ENCODE results near the gene RGS12.
A peak's percentile ranks its signal among the peaks of the same experiment; 100 is the strongest.

RGS12 gene

DNA sequence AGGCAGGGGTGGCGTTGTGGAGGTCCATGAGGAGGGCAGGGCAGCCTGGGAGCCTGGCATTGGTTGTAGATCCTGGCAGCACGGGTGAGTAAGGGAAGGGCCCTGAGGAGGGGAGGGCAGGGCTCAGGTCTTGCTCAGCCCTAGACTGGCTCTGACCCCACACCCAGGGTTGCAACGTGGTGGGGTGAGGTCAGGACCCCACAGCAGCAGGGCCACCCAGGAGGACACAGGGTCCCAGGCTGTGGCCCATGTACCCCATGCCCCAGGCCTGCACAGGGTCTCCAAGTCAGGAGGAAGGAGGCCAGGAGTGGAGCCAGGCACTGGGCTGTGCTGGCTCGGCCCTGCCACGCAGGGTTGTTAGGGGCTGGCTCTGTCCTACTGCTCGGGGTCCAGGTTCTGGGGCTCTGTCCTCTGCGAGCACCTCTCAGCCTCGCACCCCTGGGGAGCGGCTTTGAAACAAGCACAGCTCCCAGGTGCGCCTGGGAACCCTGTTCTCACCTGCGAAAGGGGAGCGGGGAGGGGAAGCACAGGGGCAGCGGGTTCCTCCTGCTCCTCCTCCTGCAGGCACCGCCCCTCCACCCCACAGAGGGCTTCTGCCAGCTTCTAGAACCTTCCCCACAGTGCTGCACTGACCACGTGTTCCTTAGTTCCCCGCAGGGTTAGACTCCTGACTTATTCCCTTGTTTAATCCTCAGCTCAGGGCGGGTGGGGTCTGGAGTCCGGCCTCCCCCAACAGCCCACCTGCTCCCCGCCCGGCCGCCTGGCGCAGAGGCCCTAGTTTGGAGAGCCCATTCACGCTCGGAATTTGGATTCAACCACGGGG, 23.5 kb upstream of the RGS12 start:
- intact Hi-C loops (cut with DNase I) = no loop called here
- peak in 9 of 42 donors; percentile 8 to 43 (median 18) for DNase-seq

DNA sequence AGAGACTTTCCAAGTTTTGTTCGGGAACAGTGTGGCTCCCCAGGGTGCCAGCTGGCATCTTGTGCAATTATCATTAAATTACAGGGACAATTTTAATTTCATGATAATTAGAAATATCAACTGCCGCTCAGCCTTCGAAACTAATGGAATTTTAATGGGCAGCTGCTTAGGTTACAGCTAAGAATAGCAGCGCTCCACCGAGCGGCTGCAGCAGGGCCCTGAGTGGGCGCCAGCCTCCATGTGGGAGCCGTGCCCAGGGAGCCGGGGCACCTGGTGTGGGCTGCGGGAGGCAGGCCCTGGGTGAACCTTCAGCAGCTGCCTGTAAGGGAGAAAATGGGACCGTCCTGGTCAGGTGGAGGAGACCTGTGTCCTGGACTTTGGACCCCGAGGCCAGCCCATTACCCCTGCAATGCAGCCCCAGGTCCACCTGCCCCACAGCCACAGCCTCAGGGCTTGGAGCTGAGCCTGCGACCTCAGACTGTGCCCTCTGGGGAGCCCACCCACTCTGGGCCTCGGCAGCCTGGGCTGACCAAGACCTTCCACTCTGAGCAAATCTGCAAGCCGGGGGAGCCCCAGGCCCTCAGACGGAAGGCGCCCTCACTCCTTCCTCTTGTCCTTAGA, 22.7 kb upstream of the RGS12 start:
- peak in 19 of 42 donors; percentile 11 to 65 (median 48) for DNase-seq
- intact Hi-C loops (cut with DNase I) = no loop called here

GRCh38 chr4:3271131-3271530, 21.7 kb upstream of the RGS12 start:
- intact Hi-C loops (cut with DNase I) = no loop called here
- peak in 7 of 42 donors; percentile 0 to 39 (median 8) for DNase-seq

DNA sequence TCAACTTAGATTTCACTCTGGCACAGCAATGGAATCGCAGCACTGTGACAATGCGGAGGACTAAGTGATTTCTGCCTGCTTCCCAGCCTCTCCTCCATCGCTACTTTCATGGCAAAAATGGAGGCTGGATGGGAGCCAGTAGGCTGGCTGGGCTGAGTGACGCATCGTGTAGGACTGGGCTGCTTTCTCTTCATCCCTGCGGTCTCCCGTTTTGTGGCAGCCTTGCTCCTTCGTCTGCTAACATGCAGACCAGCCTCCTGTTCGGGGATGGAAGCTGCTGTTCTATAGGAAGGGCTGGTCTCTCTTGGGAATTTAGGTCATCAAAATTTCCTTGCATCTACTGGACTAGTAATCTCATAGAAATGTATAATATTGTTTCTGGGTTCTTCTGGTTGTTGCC, 15.8 kb upstream of the RGS12 start:
- DNase-seq = peak in 33 of 42 donors; percentile 17 to 84 (median 54)
- intact Hi-C loops (cut with DNase I) = no loop called here

GRCh38 chr4:3280466-3280865, 12.4 kb upstream of the RGS12 start:
- peak in 5 of 42 donors; percentile 2 to 22 (median 10) for DNase-seq
- intact Hi-C loops (cut with DNase I) = no loop called here

DNA sequence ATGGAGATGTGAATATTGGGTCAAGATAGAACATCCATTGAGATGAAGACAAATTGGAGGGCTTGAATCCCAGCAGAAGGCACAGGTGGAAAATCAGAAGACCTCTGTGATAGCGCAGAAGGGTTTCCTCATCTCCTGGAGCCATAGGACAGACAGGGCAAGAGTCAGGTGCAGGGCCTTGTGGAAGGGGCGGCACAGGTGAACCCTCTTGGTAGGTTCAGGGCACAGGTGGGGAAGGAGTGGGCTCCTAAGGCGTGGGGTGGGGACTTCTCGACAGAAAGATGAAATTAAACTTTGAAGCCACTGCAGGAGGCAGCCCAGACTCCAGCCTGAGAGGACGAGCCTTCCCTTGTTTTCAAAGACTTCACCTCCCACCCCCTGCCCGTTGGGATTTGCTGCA, 9.3 kb upstream of the RGS12 start:
- DNase-seq = peak in 2 of 42 donors; percentile 0 to 7
- intact Hi-C loops (cut with DNase I) = no loop called here

DNA sequence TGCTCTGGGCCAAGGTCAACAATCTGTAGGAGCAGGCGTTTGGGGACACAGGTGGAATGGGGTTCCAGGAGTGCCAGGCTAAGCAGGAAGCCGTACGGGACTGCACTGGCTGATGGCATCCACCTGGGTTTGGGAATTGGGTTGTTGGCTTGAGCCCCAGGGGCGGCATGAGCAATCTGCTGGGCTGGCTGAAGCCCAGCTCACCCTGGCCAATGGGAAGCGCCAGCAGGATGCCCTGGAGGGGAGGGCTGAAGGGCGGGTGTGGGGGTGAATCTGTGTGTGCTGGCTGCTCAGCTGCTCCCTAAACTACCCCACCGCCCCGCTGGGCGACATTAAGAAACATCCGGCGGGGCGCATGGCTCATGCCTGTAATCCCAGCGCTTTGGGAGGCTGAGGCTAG, 8.9 kb upstream of the RGS12 start:
- peak in 11 of 42 donors; percentile 3 to 37 (median 19) for DNase-seq
- intact Hi-C loops (cut with DNase I) = no loop called here

- intact Hi-C loops (cut with DNase I) = no loop called here
- peak in 7 of 42 donors; percentile 5 to 23 (median 12) for DNase-seq
These were observed 7.9 kb upstream of the RGS12 start for GRCh38 chr4:3284734-3285557.

GRCh38 chr4:3285558-3286334, 7.1 kb upstream of the RGS12 start:
- peak in 17 of 42 donors; percentile 2 to 46 (median 37) for DNase-seq
- intact Hi-C loops (cut with DNase I) = no loop called here

DNA sequence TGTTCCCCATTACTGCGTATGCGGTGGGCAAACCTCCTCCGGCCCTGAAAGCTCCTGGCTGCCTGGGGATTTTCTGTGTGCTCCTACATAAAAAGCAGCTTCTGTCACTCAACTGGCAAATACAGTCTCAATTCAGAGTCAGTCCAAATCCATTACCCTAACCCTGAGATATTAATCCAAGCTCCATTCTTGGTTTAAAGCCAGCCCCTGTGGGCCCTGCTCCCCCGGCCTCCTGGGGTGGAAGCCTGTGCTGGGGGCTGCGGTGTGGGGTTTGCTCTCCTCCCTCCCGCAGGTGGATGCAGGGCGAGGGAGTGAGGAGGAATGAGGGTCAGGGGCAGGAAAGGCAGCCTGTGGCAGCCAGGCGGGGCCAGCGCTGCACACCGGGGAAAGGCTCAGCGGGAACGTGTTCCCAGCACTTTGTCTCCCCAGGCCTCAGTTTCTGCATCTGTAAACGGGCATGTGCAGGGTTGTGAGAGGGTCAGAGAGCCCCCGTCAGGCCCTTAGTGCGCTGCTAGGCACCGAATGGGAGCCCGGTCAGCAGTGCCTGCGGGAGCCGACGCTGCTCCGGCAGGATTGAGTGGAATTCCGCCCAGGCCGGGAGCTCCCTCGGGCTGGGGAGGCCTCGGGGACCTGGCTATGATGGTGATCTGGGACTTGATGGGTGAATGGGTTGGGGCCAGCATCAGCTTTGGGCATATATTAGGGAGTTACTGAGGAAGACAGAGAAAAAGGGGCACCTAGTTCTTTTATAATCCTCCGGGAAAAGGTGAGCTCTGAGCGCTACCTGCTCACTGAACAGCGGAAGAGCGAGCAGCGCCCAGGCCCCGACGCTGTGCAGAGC, 6.3 kb upstream of the RGS12 start:
- intact Hi-C loops (cut with DNase I) = no loop called here
- peak in 10 of 42 donors; percentile 4 to 63 (median 14) for DNase-seq

DNA sequence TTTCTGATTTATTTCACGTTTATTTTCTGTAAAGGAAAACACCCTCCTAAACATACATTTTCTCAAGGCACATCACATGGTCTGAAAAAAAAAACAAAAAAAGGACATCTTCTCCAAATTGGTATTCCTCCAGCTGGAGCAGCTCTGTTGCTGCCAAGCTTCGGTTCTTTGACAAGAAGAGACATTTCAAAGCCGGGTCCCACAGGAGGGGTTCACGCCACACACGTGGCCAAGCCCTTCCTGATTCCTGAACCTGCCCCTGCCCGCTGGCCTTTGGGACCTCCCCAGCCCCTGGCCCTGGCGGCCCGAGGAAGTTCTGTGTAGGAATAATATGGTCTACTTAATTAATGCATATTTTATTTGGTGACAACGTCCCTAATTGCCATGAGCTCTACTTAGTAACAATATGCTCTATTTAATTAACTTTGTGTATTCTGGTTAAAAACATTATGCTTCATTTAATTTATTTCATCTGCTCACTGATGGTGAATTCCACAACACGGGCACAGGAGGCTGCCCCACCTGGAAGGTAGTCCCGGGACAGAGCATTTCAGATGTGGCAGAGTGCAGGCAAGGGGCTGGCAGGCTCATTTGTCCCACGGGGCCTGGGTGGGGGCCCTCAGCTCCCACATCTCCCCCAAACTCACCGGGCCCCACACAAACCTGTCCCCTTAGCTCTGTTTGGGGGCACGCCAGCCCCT, 5.4 kb upstream of the RGS12 start:
- peak in 8 of 42 donors; percentile 12 to 36 (median 18) for DNase-seq
- intact Hi-C loops (cut with DNase I) = no loop called here

DNA sequence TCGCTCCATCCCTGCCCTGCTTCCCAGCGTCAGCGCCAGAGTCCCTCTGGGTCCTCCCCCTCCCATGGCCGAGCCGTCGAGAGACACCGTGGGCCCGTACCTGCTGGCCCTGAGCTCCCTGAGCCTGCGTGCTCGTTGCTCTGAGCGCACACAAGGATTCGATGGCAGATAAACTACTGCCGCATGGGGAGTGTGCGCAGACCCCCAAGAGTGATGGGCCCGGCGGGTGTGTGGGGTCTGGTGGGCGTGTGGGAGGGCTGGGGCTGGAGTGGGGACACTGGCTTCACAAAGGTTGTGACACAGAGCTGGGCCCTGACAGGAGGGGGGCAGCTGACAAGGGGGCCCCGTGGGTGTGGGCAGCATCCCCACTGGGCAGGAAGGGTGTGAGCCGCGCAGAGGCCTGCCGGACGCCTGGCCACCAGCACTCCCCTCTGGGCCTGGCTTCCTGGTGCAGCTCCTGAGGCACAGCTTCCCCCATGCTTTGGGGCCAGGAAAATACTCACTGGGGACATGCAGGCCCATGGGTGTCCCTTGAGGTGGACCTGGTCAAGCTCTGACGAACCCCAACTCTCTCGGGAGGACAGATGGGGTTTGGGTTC, 4.8 kb upstream of the RGS12 start:
- DNase-seq = peak in 5 of 42 donors; percentile 10 to 36 (median 11)
- intact Hi-C loops (cut with DNase I) = no loop called here

DNA sequence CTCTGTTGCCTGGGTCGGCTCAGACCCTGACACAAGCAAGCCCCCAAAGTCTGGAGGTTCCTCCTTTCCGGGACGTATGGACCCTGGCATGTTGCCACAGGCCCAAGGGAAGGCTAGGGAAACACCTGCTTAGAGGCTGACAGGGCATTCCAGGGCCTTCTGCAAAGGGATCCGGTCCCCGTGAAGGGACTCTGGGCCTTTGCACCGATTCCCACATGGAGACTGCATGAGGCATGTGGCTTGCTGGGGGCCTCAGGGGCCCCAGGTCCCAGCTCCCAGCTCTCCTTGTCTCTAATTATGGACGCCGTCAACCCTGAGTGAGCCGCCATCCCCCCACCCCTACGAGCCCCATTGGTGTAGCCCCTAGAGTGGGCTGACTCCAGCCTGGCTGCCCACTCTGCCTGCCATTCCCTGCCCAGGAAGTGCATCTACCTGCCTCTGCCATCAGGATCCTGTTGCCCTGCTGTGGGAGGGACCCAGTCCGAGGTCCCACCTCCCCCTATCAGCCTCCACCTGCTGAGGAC, 4.2 kb upstream of the RGS12 start:
- peak in 8 of 42 donors; percentile 4 to 43 (median 14) for DNase-seq
- intact Hi-C loops (cut with DNase I) = no loop called here

GRCh38 chr4:3290476-3290875, 2.3 kb upstream of the RGS12 start:
- intact Hi-C loops (cut with DNase I) = no loop called here
- peak in 5 of 42 donors; percentile 4 to 30 (median 8) for DNase-seq

DNA sequence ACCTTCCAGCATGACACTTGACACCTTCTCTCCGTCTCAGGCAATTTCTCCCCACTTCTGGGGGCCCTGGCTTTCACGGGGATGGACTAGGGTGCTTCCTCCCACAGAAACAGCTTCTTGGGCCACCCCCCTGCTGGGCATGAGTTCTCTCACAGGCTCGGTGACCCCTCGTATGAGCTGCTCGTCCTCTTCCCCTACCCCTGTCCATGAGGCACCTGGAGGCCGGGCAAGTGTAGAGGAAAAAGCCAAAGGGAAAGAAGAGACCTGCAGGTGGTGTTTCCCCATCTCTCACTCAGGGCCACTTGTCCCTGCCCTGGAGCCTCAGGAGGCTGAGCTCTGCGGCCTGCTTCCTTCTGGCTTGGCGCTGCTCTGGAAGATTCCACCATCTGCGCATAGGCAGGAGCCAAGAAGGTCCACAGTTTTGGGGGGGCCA, 1.9 kb upstream of the RGS12 start:
- intact Hi-C loops (cut with DNase I) = no loop called here
- DNase-seq = peak in 5 of 42 donors; percentile 1 to 26 (median 10)

DNA sequence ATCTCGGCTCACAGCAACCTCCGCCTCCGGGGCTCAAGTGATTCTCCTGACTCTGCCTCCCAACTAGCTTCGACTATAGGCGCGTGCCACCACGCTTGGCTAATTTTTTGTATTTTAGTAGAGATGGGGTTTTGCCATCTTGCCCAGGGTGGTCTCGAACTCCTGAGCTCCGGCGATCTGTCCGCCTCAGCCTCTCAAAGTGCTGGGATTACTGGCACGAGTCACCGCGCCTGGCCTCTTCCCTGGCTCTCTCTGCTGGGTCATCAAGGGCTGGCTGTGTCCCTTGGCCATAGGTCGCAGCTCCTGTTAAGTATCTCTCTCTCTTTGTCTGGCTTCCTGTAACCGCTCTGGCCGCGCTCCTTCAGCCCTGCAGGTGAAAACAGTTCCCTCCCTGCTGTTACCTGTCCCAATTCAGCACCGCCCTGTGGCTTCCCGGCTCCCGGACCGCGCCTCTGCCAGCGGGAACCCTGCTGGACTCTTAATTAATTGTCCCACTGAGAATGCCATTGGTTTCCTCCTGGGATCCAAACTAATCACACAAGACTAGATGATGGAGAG, 1.3 kb upstream of the RGS12 start:
- intact Hi-C loops (cut with DNase I) = no loop called here
- DNase-seq = peak in 6 of 42 donors; percentile 10 to 41 (median 18)
